Activated T-cell treated with anti-CD3 and anti-CD28 coated beads for 48 hours (primary cell): Measurements from ENCODE around the gene SLC28A1.
A peak's percentile ranks its signal among the peaks of the same experiment; 100 is the strongest.

ENCODE experiments used
- DNase-seq: peaks from one replicate; pipeline ENCODE4 v3.0.0-alpha.2; 2020; ENCODE audit warnings: low read depth

The SLC28A1 gene

DNA sequence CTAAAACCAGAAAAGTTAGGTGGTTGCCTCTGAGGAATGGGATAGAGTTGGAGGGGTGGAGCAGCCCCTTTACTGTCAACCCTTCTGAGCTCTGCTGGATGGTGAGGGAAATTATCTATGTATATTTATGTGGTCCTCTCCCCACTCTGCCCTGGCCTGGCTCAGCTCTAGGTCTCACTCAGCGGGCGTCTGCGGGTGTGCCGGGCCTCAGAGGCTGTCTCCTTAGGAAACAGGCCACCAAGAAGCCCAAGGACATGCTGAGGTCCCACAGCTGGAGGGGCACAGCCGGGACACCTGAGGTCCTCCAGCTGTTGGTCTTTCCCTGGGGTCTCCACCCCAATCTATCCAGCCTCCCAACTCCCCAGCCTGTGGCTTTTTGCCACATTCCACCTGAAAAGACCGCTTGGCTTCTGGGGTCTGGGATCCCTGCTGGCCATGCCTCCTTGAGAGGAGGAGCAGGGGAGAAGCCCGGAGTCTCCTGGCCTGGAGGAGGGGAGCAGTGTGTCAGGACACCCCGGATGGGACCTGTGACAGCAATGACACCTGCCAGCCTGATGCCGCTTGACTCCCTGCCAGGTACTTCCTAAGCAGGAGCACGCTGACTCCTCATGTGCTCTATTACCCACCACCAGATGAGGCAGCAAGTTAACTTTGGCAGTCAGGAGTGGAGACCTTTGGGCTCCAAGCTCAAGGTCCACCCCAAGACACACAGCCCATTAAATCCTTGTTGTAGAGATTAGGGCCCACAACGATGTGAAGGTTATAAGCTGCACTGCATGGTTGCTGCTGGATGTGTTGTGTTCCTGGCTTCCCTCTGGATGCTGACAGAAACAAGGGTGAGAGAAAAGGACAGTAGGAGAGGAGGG, at the start of gene SLC28A1:
SLC28A1 (plus strand) TSS at position 747 of the 866 bp plus-strand sequence. CDS start 3,099 bp downstream, outside the sequence.
- DNase-seq, result no peak

DNA sequence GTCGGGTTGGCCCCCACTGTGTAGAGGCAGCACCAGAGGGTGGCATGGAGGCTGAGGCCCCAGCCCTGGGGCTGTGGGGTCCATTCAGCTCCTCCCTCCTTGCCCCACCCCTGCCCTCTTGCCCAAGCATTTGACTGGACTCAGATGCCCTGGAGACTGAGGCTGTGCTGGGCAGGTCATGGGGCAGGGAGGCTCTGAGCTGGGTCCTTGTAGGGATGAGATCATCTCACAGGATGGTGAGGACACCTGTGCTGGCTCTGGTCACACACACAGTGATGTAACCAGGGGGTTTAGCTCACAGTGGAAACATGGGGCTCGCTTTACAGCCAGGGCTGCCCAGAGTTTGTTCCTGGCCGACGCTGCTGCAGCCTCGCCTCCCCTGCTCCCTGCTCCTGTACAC, 49.5 kb upstream of the SLC28A1 start:
- no peak for DNase-seq

- DNase-seq, result no peak
These were observed 48.7 kb upstream of the SLC28A1 start for GRCh38 chr15:84835661-84836337.

DNA sequence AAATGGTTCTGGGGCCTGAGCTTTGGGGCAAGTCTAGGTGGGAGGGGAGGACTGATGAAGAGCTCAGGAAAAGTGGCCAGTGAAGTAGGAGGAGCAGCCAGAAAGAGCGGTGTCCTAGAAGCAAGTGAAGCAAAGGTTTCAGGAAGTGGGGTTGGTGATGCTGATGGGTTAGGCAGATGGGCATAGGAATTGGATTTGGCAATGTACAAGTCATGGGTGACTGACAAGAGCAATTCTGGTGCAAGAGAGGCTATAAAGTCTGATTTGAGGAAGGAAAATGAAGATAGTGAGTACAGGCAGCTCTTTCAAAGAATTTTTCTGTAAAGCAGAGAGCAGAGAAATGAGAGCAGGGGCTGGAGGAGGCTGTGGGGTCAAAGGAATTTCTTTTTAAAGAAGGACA, 47.6 kb upstream of the SLC28A1 start:
- no peak for DNase-seq

DNA sequence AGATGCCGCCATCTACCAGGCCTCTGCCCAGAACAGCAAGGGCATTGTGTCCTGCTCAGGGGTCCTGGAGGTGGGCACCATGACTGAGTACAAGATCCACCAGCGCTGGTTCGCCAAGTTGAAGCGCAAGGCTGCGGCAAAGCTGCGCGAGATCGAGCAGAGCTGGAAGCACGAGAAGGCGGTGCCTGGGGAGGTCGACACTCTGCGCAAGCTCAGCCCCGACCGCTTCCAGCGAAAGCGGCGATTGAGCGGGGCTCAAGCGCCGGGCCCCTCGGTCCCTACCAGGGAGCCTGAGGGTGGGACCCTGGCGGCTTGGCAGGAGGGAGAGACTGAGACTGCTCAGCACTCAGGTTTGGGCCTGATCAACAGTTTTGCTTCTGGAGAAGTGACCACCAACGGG, 44.7 kb upstream of the SLC28A1 start:
- no peak for DNase-seq

DNA sequence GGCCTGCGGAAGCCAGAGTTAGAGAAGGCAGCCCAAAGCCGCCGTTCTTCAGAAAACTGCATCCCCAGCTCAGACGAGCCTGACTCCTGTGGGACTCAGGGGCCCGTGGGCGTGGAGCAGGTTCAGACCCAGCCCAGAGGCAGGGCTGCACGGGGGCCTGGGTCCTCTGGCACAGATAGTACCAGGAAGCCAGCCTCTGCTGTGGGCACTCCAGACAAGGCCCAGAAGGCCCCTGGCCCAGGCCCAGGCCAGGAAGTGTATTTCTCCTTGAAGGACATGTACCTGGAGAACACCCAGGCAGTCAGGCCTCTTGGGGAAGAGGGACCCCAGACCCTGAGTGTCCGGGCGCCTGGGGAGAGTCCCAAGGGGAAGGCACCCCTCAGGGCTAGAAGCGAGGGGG, 44.2 kb upstream of the SLC28A1 start:
- DNase-seq, result no peak

DNA sequence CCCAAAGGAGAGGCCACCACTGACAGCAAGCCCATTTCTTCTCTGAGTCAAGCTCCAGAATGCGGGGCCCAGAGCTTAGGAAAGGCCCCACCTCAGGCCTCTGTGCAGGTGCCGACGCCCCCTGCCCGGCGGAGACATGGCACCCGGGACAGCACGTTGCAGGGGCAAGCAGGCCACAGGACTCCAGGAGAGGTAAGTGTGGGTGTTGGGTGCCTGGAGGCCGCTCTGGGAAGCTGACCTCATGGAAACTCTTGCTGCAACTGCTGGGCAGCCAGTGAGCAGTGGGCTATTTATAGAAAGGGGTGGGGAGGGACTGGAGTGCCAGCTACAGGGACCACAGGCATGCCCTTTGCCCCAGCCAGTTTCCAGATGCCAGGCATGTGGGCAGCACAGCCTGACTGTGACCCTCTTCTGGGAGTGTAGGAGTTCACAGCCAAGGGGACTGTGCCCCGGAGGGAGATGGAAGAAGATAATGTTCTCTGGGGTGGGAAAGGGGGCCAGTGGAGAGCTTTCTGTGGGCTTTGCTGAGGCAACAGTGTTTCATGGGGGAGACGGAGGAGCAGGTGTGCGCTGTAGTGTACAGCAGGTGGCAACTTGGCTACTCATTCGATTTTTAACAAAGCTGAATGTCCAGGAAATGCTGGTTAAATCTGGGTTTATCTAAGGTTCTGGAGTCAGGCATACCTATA, 43.6 kb upstream of the SLC28A1 start:
- no peak for DNase-seq

GRCh38 chr15:84842781-84843180, 41.7 kb upstream of the SLC28A1 start:
- no peak for DNase-seq

DNA sequence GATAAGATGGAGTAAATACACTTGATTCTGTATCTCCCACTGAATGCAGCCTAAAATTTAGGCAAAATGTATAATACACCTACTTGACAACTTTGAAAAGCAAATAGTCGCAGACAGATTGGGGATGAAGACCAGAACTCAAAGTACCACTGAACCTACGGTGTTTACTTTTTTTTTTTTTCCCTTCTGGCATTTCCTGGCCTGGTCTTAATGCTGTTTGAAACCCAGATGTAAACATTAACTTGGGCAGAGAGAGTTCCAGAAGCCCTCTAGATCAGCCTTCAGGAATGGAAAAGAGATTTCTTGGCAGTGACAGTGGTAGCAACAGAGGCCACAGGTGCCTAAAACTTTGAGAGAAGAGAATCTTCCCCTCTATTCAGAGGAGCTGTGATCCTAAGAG, 39.5 kb upstream of the SLC28A1 start:
- DNase-seq, result no peak

- DNase-seq, result peak; percentile 33
These were observed 38.8 kb upstream of the SLC28A1 start for GRCh38 chr15:84845631-84846030.

- DNase-seq, result no peak
These were observed 38.2 kb upstream of the SLC28A1 start for GRCh38 chr15:84846269-84846668.

GRCh38 chr15:84847382-84847781, 37.1 kb upstream of the SLC28A1 start:
- DNase-seq, result no peak

DNA sequence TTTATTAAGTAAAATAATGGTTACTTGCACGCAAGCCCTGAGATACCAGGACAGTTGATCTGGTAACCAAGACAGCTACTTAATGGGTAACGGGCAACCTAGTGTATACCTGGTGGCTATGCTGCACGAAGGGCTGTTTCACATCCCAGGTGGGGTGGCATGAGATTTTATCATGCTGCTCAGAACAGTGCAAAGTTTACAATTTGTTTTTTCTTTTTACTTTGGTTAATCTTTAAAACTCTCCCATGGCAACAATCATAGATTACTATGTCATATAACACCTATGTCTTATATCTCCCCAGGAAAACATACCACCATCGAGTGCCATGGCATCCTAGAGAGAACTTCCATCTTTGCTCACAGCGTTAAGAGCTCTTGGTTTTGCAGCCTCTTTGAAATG, 32.2 kb upstream of the SLC28A1 start:
- DNase-seq, result no peak

DNA sequence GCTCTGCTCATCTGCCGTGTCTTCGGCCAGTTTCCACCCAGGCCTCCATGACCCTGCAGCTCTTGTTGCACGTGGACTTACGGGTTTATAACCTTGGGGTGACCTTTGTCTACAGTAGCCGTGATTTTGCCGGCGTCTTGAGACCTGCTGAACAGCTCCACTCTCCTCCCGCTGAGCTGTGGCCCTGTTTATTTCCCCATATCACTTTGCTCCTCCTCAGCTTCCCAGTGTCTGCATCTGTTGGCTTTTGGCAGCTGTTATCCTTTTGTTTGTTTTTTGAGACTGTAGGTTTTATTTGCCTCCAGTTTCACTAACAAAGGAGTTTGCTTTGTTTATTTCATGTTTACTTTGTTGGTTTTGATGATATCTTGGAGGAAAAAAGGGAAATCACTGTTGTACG, 29.3 kb upstream of the SLC28A1 start:
- DNase-seq, result no peak

DNA sequence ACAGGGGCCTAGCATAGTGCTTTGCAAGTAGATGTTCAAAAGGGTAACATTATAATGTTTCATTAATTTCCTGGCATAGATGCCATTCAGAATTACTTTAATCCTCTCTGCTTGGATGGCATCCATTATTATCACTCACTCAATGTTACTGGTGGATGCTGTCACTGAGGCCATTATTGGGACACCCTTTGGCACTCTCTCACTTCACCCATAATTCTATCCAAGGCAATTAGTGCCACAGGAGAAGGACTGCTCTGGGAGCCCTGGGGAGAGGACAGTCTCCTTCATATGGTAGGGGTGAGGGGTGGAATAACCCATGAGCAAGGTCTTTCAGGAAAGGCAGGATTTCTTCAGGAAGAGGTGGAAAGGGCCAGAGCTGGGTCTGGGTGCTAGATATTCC, 28.7 kb upstream of the SLC28A1 start:
- no peak for DNase-seq

- no peak for DNase-seq
These were observed 27.6 kb upstream of the SLC28A1 start for GRCh38 chr15:84856731-84857417.

- no peak for DNase-seq
These were observed 27.0 kb upstream of the SLC28A1 start for GRCh38 chr15:84857418-84858004.

GRCh38 chr15:84858231-84858630, 26.2 kb upstream of the SLC28A1 start:
- no peak for DNase-seq

GRCh38 chr15:84859144-84859543, 25.3 kb upstream of the SLC28A1 start:
- no peak for DNase-seq

- DNase-seq, result no peak
These were observed 24.8 kb upstream of the SLC28A1 start for GRCh38 chr15:84859651-84860050.

GRCh38 chr15:84861781-84862180, 22.7 kb upstream of the SLC28A1 start:
- no peak for DNase-seq
